HEK293 (cell line): Measurements from ENCODE around the gene CROCC.

ENCODE experiments used
- KLF9 ChIP-seq: fragments of 450-650 bp; formaldehyde crosslinking; IDR thresholded peaks from 2 replicates; pipeline ENCODE4 v1.5.1; 2016; ENCODE audit warnings: missing biosample characterization, missing genetic modification characterization, low read depth
- MZF1 ChIP-seq: fragments of 450-650 bp; formaldehyde crosslinking; IDR thresholded peaks from 2 replicates; pipeline ENCODE4 v1.5.1; 2017; ENCODE audit warnings: missing biosample characterization, missing genetic modification characterization, borderline replicate concordance
- PBX3 ChIP-seq: sonication (generic); formaldehyde crosslinking; IDR thresholded peaks from 2 replicates; pipeline ENCODE4 v1.8.1; 2022; ENCODE audit warnings: mild to moderate bottlenecking, moderate library complexity, missing genetic modification reagents
- REPIN1 ChIP-seq: fragments of 450-650 bp; formaldehyde crosslinking; IDR thresholded peaks from 2 replicates; pipeline ENCODE4 v1.5.1; 2017; ENCODE audit warnings: missing biosample characterization, missing genetic modification characterization, low read depth
- TCF7L2 ChIP-seq: IDR thresholded peaks from 2 replicates; pipeline ENCODE4 v1.6.1; 2011; ENCODE audit warnings: low read depth, mild to moderate bottlenecking, inconsistent platforms, low read length, moderate library complexity, borderline replicate concordance
- ZBTB21 ChIP-seq: fragments of 450-650 bp; formaldehyde crosslinking; IDR thresholded peaks from 2 replicates; pipeline ENCODE4 v1.5.1; 2017; ENCODE audit warnings: missing biosample characterization, missing genetic modification characterization
- ZBTB26 ChIP-seq: fragments of 450-650 bp; formaldehyde crosslinking; optimal IDR thresholded peaks from 2 replicates; pipeline ENCODE3; 2016; ENCODE audit warnings: missing biosample characterization, mild to moderate bottlenecking, missing genetic modification characterization
- ZNF121 ChIP-seq: fragments of 450-650 bp; formaldehyde crosslinking; IDR thresholded peaks from 2 replicates; pipeline ENCODE4 v1.5.1; 2016; ENCODE audit warnings: missing biosample characterization, missing genetic modification characterization
- ZNF146 ChIP-seq: fragments of 450-650 bp; formaldehyde crosslinking; IDR thresholded peaks from 2 replicates; pipeline ENCODE4 v1.5.1; 2016; ENCODE audit warnings: missing biosample characterization, missing genetic modification characterization
- ZNF157 ChIP-seq: fragments of 450-650 bp; formaldehyde crosslinking; IDR thresholded peaks from 2 replicates; pipeline ENCODE4 v1.5.1; 2016; ENCODE audit warnings: missing biosample characterization, missing genetic modification characterization
- ZNF184 ChIP-seq: fragments of 450-650 bp; IDR thresholded peaks from 2 replicates; pipeline ENCODE4 v1.5.1; 2018; ENCODE audit warnings: missing biosample characterization, mild to moderate bottlenecking, missing genetic modification characterization
- ZNF23 ChIP-seq: fragments of 450-650 bp; formaldehyde crosslinking; IDR thresholded peaks from 2 replicates; pipeline ENCODE4 v1.5.1; 2016; ENCODE audit warnings: missing biosample characterization, missing genetic modification characterization, borderline replicate concordance
- ZNF239 ChIP-seq: fragments of 450-650 bp; formaldehyde crosslinking; IDR thresholded peaks from 2 replicates; pipeline ENCODE4 v1.5.1; 2016; ENCODE audit warnings: missing biosample characterization, missing genetic modification characterization
- ZNF341 ChIP-seq: fragments of 450-650 bp; formaldehyde crosslinking; IDR thresholded peaks from 2 replicates; pipeline ENCODE4; 2016; ENCODE audit warnings: low read depth, missing biosample characterization, missing genetic modification characterization
- ZNF391 ChIP-seq: fragments of 450-650 bp; formaldehyde crosslinking; IDR thresholded peaks from 2 replicates; pipeline ENCODE4 v1.5.1; 2016; ENCODE audit warnings: low read depth, missing biosample characterization, missing genetic modification characterization, borderline replicate concordance
- ZNF394 ChIP-seq: fragments of 450-650 bp; formaldehyde crosslinking; IDR thresholded peaks from 2 replicates; pipeline ENCODE4 v1.5.1; 2016; ENCODE audit warnings: missing biosample characterization, missing genetic modification characterization, mild to moderate bottlenecking, moderate library complexity, borderline replicate concordance
- ZNF48 ChIP-seq: fragments of 450-650 bp; formaldehyde crosslinking; IDR thresholded peaks from 2 replicates; pipeline ENCODE4 v1.5.1; 2016; ENCODE audit warnings: missing biosample characterization, missing genetic modification characterization
- ZNF488 ChIP-seq: fragments of 450-650 bp; formaldehyde crosslinking; IDR thresholded peaks from 2 replicates; pipeline ENCODE4 v1.5.1; 2016; ENCODE audit warnings: missing biosample characterization, missing genetic modification characterization
- ZNF514 ChIP-seq: fragments of 450-650 bp; formaldehyde crosslinking; IDR thresholded peaks from 2 replicates; pipeline ENCODE4 v1.5.1; 2016; ENCODE audit warnings: missing biosample characterization, missing genetic modification characterization
- ZNF585B ChIP-seq: fragments of 450-650 bp; formaldehyde crosslinking; IDR thresholded peaks from 2 replicates; pipeline ENCODE4 v1.5.1; 2016; ENCODE audit warnings: missing biosample characterization, missing genetic modification characterization
- ZNF596 ChIP-seq: fragments of 450-650 bp; IDR thresholded peaks from 2 replicates; pipeline ENCODE4 v1.5.0; 2018; ENCODE audit warnings: missing biosample characterization, mild to moderate bottlenecking, missing genetic modification characterization, moderate library complexity
- ZNF600 ChIP-seq: fragments of 450-650 bp; formaldehyde crosslinking; IDR thresholded peaks from 2 replicates; pipeline ENCODE4 v1.5.1; 2016; ENCODE audit warnings: missing biosample characterization, missing genetic modification characterization
- ZNF629 ChIP-seq: fragments of 450-650 bp; formaldehyde crosslinking; IDR thresholded peaks from 2 replicates; pipeline ENCODE4 v1.5.1; 2017; ENCODE audit warnings: missing biosample characterization, missing genetic modification characterization
- ZNF639 ChIP-seq: fragments of 450-650 bp; formaldehyde crosslinking; IDR thresholded peaks from 2 replicates; pipeline ENCODE4 v1.5.1; 2016; ENCODE audit warnings: missing biosample characterization, missing genetic modification characterization
- ZNF658 ChIP-seq: fragments of 450-650 bp; formaldehyde crosslinking; IDR thresholded peaks from 2 replicates; pipeline ENCODE4; 2016; ENCODE audit warnings: missing biosample characterization, missing genetic modification characterization
- ZNF664 ChIP-seq: fragments of 450-650 bp; formaldehyde crosslinking; IDR thresholded peaks from 2 replicates; pipeline ENCODE4 v1.5.1; 2016; ENCODE audit warnings: missing biosample characterization, missing genetic modification characterization
- ZNF76 ChIP-seq: fragments of 450-650 bp; formaldehyde crosslinking; IDR thresholded peaks from 2 replicates; pipeline ENCODE4; 2016; ENCODE audit warnings: low read depth, missing biosample characterization, missing genetic modification characterization, borderline replicate concordance
- ZNF792 ChIP-seq: fragments of 450-650 bp; formaldehyde crosslinking; IDR thresholded peaks from 2 replicates; pipeline ENCODE4 v1.5.1; 2016; ENCODE audit warnings: missing biosample characterization, missing genetic modification characterization
- ZSCAN16 ChIP-seq: fragments of 450-650 bp; formaldehyde crosslinking; IDR thresholded peaks from 2 replicates; pipeline ENCODE4 v1.5.1; 2016; ENCODE audit warnings: missing biosample characterization, missing genetic modification characterization
- TF ChIP-seq, protein P1 (sequence below): fragments of 450-650 bp; formaldehyde crosslinking; IDR thresholded peaks from 2 replicates; pipeline ENCODE4 v1.5.1; 2016; ENCODE audit warnings: missing biosample characterization, missing genetic modification characterization
- TF ChIP-seq, protein P2 (sequence below): IDR thresholded peaks from 2 replicates; pipeline ENCODE4 v1.6.1; 2011; ENCODE audit warnings: mild to moderate bottlenecking, low read depth, low read length, borderline replicate concordance
- TF ChIP-seq, protein P3 (sequence below): fragments of 450-650 bp; formaldehyde crosslinking; IDR thresholded peaks from 2 replicates; pipeline ENCODE4 v1.5.1; 2016; ENCODE audit warnings: missing biosample characterization, missing genetic modification characterization

Gene CROCC

DNA sequence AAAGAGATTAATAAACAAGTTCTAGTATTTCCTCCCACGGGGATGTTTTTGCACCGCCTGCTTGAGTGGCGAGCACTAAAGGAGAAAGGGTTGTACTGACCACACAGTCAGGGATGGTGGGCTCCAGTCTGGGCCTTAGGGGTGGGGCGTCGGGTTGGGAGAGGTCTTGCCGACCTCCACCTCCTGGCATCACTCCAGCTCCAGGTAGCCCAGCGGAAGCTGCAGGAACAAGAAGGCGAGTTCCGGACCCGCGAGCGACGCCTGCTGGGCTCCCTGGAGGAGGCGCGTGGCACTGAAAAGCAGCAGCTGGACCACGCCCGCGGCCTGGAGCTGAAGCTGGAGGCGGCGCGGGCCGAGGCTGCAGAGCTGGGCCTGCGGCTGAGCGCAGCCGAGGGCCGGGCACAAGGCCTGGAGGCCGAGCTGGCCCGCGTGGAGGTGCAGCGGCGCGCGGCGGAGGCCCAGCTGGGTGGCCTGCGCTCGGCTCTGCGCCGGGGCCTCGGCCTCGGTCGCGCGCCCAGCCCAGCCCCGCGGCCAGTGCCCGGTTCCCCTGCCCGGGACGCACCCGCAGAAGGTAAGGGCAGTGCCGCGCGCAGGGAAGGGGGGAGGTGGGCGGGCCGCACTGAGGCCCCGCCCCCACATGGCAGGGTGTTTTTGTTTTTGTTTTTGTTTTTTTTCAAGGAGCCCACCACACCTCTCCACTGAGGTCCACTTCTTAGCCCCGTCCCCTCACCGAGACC, 39.0 kb downstream of the CROCC start (continued):
- TF ChIP-seq, protein P1, sequence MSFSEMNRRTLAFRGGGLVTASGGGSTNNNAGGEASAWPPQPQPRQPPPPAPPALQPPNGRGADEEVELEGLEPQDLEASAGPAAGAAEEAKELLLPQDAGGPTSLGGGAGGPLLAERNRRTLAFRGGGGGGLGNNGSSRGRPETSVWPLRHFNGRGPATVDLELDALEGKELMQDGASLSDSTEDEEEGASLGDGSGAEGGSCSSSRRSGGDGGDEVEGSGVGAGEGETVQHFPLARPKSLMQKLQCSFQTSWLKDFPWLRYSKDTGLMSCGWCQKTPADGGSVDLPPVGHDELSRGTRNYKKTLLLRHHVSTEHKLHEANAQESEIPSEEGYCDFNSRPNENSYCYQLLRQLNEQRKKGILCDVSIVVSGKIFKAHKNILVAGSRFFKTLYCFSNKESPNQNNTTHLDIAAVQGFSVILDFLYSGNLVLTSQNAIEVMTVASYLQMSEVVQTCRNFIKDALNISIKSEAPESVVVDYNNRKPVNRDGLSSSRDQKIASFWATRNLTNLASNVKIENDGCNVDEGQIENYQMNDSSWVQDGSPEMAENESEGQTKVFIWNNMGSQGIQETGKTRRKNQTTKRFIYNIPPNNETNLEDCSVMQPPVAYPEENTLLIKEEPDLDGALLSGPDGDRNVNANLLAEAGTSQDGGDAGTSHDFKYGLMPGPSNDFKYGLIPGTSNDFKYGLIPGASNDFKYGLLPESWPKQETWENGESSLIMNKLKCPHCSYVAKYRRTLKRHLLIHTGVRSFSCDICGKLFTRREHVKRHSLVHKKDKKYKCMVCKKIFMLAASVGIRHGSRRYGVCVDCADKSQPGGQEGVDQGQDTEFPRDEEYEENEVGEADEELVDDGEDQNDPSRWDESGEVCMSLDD (tag by site-specific recombination), result no peak
- TF ChIP-seq ZNF792 (tag by site-specific recombination), result no peak
- TF ChIP-seq ZNF146 (tag by site-specific recombination), result no peak
- TF ChIP-seq ZNF23 (tag by site-specific recombination), result no peak
- TF ChIP-seq PBX3, result 0 out of 2 replicates have a peak, but pooled peaks have one; percentile 61
- TF ChIP-seq ZNF239 (tag by site-specific recombination), result no peak
- TF ChIP-seq ZNF600 (tag by site-specific recombination), result no peak
- TF ChIP-seq ZBTB26 (tag by site-specific recombination), result peak; percentile 84
- no peak for TF ChIP-seq ZNF664 (tag by site-specific recombination)
- no peak for TF ChIP-seq ZNF157 (tag by site-specific recombination)
- TF ChIP-seq ZNF658, result no peak
- TF ChIP-seq ZNF488 (tag by site-specific recombination), result no peak
- TF ChIP-seq KLF9 (tag by site-specific recombination), result peak; percentile 77
- no peak for TF ChIP-seq ZNF596 (tag by site-specific recombination)
- TF ChIP-seq, protein P2, sequence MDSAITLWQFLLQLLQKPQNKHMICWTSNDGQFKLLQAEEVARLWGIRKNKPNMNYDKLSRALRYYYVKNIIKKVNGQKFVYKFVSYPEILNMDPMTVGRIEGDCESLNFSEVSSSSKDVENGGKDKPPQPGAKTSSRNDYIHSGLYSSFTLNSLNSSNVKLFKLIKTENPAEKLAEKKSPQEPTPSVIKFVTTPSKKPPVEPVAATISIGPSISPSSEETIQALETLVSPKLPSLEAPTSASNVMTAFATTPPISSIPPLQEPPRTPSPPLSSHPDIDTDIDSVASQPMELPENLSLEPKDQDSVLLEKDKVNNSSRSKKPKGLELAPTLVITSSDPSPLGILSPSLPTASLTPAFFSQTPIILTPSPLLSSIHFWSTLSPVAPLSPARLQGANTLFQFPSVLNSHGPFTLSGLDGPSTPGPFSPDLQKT, result no peak
- no peak for TF ChIP-seq ZNF629 (tag by site-specific recombination)
- TF ChIP-seq ZNF341, result no peak
- no peak for TF ChIP-seq ZNF76
- TF ChIP-seq ZNF514 (tag by site-specific recombination), result no peak
- no peak for TF ChIP-seq ZBTB21 (tag by site-specific recombination)
- TF ChIP-seq, protein P3, sequence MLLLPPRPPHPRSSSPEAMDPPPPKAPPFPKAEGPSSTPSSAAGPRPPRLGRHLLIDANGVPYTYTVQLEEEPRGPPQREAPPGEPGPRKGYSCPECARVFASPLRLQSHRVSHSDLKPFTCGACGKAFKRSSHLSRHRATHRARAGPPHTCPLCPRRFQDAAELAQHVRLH, result peak; percentile 35; the same call in 1 of the 2 replicates
- no peak; the same call in 1 of the 2 replicates for TF ChIP-seq ZNF391
- no peak for TF ChIP-seq ZNF585B (tag by site-specific recombination)
- no peak for TF ChIP-seq ZNF48 (tag by site-specific recombination)
- no peak for TF ChIP-seq REPIN1 (tag by site-specific recombination)
- TF ChIP-seq ZNF639 (tag by site-specific recombination), result no peak
- TF ChIP-seq MZF1, result no peak
- TF ChIP-seq TCF7L2, result no peak
- TF ChIP-seq ZNF121, result no peak
- no peak for TF ChIP-seq ZNF184 (tag by site-specific recombination)
- no peak for TF ChIP-seq ZNF394
- TF ChIP-seq ZSCAN16 (tag by site-specific recombination), result no peak
